8988T (cell line): ENCODE measurements around the gene PBX4.

Experiments
- DNase-seq: peaks from one replicate; pipeline ENCODE4 v3.0.0; 2011

Gene PBX4

GRCh38 chr19:19537075-19538048, 81.1 kb downstream of the PBX4 start:
- DNase-seq, result no peak

DNA sequence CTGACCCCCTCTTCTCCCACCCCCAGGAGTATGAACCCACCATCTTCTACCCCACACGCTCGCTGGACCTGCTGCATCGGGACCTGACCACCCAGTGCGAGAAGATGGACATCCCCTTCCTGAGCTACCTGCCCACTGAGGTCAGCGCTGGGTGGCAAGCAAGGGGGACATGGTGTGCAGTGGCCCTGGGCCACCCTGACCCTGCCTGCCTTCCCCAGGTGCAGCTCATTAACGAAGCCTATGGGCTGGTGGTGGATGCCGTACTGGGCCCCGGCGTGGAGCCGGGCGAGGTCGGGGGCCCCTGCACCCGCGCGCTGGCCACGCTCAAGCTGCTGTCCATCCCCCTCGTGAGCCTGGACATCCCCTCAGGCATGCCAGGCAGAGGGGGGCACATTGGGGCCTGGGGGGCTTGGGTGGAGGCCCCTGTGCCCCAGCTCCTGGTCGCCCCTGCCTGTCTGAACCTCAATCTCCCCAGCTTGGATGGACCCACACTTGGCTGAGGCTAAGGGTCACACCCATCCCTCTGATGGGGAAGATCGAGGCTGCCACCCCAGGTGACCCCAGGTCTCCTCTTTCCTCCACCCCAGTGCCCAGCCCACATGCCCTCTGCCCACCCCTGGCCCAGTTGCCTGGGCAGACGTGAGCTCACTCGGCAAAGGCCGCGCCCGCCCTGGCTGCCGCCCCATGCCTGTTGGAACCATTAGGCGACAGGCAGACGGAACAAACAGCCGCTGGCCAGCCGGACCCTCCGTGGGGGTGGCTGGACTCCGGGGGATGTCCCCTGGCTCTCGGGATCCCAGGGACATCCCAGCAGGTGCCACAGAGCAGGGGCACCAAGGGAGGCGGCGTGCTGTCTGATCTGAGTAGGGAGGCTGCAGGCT, 82.9 kb downstream of the PBX4 start:
- DNase-seq, result no peak

- DNase-seq, result no peak
These were observed 83.8 kb downstream of the PBX4 start for GRCh38 chr19:19534556-19535265.

- DNase-seq, result no peak
These were observed 84.6 kb downstream of the PBX4 start for GRCh38 chr19:19533841-19534240.

GRCh38 chr19:19532806-19533701, 85.4 kb downstream of the PBX4 start:
- DNase-seq, result no peak

DNA sequence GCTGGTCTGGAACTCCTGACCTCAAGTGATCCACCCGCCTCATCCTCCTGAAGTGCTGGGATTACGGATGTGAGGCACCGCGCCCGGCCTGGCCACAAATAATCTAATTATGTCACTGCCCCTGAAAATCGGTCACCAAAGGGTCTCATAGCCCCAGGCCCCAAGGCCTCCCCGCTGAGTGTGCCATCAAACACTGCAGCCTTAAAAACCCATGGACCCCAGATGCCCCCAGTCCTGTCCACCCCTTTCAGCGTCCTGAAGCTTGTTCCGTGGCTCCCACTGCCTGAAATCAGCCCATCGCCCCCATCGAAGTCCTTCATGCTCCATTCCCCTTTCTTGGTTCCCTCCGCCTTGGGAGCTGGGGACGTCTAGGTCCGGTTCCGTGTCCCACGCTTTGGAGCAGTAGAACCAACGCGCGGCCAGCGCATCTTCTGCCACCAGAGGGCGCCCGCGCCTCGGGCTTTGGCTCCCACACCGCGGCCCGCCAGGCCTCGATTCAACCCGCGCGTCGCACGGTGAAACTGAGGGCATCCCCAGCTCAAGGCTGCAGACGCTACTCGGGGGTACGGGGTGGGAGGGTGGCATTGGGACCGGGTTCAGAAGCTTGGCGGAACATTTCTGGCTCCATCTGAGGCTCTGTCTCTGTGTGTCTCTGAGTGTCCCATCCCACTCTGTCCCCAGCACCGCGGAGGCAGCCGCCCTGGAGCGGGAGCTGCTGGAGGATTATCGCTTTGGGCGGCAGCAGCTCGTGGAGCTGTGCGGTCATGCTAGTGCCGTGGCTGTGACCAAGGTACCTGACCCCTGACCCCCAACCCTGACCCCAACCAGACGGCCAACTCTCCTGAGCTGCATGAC, 86.3 kb downstream of the PBX4 start:
- DNase-seq, result peak; percentile 97

DNA sequence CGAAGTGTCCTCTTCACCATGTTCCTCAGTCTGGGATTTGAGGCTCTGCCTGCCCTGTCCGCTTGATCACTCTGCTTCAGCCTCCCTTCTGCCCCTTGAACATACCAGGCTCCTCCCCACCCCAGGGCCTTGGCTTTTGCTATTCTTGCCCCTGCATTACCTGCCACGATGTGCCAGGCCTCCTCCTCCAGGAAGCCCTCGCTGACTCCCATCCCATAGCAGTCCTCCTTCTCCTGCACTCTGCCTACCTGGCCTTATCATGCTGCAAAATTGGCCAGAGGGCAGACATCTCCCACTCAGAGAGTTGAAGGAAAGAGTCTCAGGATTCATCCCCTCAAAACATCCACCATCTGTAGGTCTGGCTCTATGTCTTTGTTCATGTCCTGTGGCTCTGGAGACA, 87.6 kb downstream of the PBX4 start:
- DNase-seq, result no peak

GRCh38 chr19:19530423-19530804, 88.1 kb downstream of the PBX4 start:
- no peak for DNase-seq

GRCh38 chr19:19529783-19530422, 88.6 kb downstream of the PBX4 start:
- DNase-seq, result no peak

DNA sequence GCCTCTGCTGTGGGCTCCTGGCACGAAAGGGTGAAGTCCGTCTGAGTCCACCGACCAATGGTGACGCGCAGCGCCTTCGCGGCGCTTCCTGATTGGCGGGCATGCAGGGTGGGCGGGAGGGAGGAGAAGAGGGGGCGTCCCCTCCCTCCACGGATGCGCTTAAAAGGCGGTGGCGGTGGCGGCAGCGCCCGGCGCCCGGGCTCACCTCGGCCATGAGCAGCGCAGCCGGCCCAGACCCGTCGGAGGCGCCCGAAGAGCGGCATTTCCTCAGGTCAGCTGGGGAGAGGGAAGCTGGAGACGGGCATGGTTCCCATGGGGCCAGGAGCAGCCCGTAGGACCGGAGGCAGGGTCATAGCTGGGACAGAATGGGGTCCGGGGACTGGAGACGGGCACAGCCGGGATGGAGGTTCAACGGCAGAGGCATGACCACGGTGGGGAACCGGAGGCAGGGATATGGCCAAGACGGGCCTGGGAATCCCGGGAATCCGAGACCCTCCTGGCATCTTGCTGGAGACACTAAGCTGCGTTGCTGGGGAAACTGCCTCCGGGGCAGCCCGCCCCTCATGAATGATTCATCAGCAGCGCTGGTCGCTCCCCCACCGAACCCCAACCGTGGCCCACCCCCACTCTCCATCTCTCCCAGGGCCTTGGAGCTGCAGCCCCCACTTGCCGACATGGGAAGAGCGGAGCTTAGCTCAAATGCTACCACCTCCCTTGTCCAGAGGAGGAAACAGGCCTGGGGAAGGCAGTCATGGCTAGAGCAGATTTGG, 89.6 kb downstream of the PBX4 start, which contains the start of gene YJEFN3:
TSS of gene YJEFN3 (plus strand) at position 191 of the 770 bp plus-strand sequence. CDS start at position 213, 22 bp downstream.
- DNase-seq, result no peak

DNA sequence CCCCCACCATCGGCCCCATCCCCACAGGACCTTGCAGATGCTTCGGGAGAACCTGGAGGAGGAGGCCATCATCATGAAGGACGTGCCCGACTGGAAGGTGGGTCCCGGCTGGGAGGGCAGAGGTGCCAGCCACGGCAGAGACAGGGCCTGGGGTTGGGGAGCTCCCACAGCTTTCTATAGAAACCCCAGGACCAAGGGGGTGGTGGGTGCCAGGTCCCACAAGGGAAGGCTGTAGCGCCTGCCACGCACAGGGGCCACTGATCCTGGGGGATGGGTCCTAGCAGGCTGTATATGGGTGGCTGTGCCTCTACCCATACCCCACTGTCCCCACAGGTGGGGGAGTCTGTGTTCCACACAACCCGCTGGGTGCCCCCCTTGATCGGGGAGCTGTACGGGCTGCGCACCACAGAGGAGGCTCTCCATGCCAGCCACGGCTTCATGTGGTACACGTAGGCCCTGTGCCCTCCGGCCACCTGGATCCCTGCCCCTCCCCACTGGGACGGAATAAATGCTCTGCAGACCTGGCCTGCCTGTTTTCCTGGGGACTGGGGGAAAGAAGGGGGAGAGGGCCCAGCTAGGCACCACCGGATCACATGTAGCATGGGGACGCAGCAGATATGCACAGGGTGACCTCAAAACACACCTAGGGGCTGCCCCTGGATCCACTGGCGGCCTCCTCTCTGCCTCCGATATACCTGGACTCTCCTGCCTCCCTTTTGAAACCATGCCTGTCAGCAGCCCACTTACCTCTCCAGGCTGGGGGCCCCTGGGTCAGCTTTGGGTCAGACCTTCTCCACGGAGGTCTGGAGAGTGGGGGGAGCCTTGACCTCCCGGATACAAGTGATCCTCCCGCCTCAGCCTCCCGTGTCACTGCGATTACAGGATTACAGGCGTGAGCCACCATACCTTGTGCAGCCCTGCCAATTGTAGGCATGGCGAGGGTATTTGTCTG, 90.5 kb downstream of the PBX4 start:
- no peak for DNase-seq

DNA sequence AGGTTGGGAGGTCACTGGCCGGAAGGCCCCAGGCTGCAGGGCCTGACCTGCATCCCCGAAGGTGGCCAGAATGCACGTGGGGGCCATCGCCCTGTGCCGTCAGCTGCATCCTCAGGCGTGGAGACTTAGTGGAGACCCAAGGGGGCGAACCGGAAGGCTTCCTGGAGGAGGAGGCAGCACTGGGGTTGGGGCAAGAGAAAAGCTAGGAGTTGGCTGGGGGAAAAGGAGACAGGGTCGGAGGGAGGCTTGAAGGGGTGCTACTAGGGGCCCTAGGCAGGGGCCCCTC, 91.2 kb downstream of the PBX4 start:
- no peak for DNase-seq

DNA sequence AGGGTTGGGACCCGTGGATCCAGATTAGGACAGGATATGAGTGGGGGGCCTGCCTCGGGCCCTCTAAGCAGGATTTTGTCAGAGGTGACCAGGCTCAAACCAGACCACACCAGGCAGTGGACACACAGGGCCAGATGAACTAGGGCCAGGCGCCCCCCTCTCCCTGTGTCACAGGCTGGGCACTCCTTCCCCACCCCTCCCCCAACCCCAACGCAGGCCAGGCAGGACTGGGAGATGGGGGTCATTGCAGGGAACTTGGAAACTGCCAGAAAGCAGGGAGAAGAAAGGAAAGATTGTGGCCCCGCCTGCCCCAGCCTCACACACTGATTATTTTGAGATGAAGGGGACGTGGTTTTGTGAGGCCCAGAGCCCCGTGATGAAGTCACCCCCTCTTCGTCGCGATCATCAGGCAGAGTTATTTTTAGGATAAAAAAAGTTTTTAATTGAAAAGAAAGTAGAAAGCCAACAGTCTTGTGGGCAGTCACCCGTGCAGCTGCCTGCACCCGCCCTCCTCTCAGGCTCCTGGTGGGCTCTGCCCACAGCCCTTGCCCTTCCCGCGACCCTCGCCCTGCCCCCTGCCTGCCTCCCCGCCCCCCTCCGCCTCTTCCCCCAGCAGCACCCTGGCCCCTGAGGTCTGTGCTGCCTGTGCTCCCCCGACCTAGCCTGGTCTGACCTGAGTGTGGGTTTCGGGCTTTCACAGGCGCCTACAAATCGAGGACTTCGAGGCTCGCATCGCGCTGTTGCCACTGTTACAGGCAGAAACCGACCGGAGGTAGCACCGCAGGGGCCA, 91.7 kb downstream of the PBX4 start:
- DNase-seq, result no peak

- DNase-seq, result no peak
These were observed 92.7 kb downstream of the PBX4 start for GRCh38 chr19:19525611-19526380.

GRCh38 chr19:19524053-19524452, 94.4 kb downstream of the PBX4 start:
- DNase-seq, result no peak

GRCh38 chr19:19523177-19523576, 95.3 kb downstream of the PBX4 start:
- no peak for DNase-seq

DNA sequence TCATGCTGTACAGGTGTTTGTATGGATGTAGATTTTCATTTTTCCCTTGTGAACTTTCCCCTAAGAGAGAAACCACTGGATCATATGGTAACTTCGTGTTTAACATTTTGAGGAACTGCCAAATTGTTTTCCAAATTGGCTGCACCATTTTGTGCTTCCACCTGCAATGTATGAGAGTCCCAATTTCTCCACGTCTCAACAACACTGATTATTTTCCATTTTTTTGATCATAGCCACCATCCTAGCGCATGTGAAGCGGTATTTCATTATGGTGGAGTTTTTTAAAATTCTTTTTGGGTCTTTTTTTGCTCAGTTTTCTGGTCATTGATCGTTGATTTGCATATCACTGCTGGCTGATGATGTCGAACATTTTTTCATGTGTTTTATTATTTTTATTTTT, 97.5 kb downstream of the PBX4 start:
- no peak for DNase-seq
